ENCODE results near the gene PTPRD. TPM values are rescaled to one million over a fixed set of nuclear protein-coding genes. Genes with fewer than 3 reads are reported as not detected.
"Not testable (repeated sequence)": the region's sequence is repeated elsewhere in the genome, so short reads cannot be mapped to it uniquely, and the experiment has no call there.

The PTPRD gene
- total RNA-seq, 1 donor from 2014 or later, result 139 TPM

- H3K4me3 Mint-ChIP-seq, result no peak overlapping the region
- H3K27me3 Mint-ChIP-seq (ENCODE audit: low read depth), result no peaks in the 10 kb centered on the region
- no peak overlapping the region for H3K27ac Mint-ChIP-seq (ENCODE audit: unreplicated experiment)
- H3K9me3 Mint-ChIP-seq, result peaks cover 5% of the 10 kb centered on the region
- H3K36me3 Mint-ChIP-seq (ENCODE audit: low read depth), result no peaks in the 10 kb centered on the region
- no peak for DNase-seq (ENCODE audit: low read depth, low spot score)
- no peak for TF ChIP-seq CTCF (conservative IDR thresholded peaks at IDR 0.05)
- no peaks in the 10 kb centered on the region for H3K4me1 Mint-ChIP-seq
Measured at GRCh38 chr9:9054354-9054992, 1558.3 kb downstream of the PTPRD start.

- H3K36me3 Mint-ChIP-seq (ENCODE audit: low read depth), result no peaks in the 10 kb centered on the region
- no peak for TF ChIP-seq CTCF (conservative IDR thresholded peaks at IDR 0.05)
- H3K9me3 Mint-ChIP-seq, result no peaks in the 10 kb centered on the region
- H3K27me3 Mint-ChIP-seq (ENCODE audit: low read depth), result no peaks in the 10 kb centered on the region
- H3K4me3 Mint-ChIP-seq, result no peak overlapping the region
- no peak for DNase-seq (ENCODE audit: low read depth, low spot score)
- peaks cover 11% of the 10 kb centered on the region for H3K4me1 Mint-ChIP-seq
- H3K27ac Mint-ChIP-seq (ENCODE audit: unreplicated experiment), result no peak overlapping the region
Measured at GRCh38 chr9:9045572-9045971, 1567.2 kb downstream of the PTPRD start.

- DNase-seq (ENCODE audit: low read depth, low spot score), result no peak
- Mint-ChIP-seq H3K9me3 (no peaks in the 10 kb centered on the region), H3K36me3 (ENCODE audit: low read depth) (no peaks in the 10 kb centered on the region), H3K4me3 (no peak overlapping the region), H3K4me1 (peaks cover 11% of the 10 kb centered on the region), H3K27ac (ENCODE audit: unreplicated experiment) (no peak overlapping the region), H3K27me3 (ENCODE audit: low read depth) (no peaks in the 10 kb centered on the region)
- no peak for TF ChIP-seq CTCF (conservative IDR thresholded peaks at IDR 0.05)
Measured at GRCh38 chr9:9045072-9045471, 1567.7 kb downstream of the PTPRD start.

GRCh38 chr9:9043788-9044187, 1569.0 kb downstream of the PTPRD start:
- peaks cover 11% of the 10 kb centered on the region for H3K4me1 Mint-ChIP-seq
- not testable (repeated sequence) for H3K36me3 Mint-ChIP-seq (ENCODE audit: low read depth); DNase-seq (ENCODE audit: low read depth, low spot score); H3K9me3 Mint-ChIP-seq; H3K27me3 Mint-ChIP-seq (ENCODE audit: low read depth); H3K4me3 Mint-ChIP-seq; H3K27ac Mint-ChIP-seq (ENCODE audit: unreplicated experiment)

- no peak for TF ChIP-seq CTCF (conservative IDR thresholded peaks at IDR 0.05)
Measured at GRCh38 chr9:9041756-9042155, 1571.0 kb downstream of the PTPRD start.

GRCh38 chr9:9033022-9033421, 1579.8 kb downstream of the PTPRD start:
- TF ChIP-seq CTCF (conservative IDR thresholded peaks at IDR 0.05), result no peak
- no peak overlapping the region for H3K27ac Mint-ChIP-seq (ENCODE audit: unreplicated experiment)
- no peaks in the 10 kb centered on the region for H3K27me3 Mint-ChIP-seq (ENCODE audit: low read depth)

More at GRCh38 chr9:9041756-9042155, 1571.0 kb downstream of the PTPRD start:
- H3K4me3 Mint-ChIP-seq, result no peak overlapping the region
- H3K27me3 Mint-ChIP-seq (ENCODE audit: low read depth), result no peaks in the 10 kb centered on the region
- no peaks in the 10 kb centered on the region for H3K9me3 Mint-ChIP-seq
- H3K36me3 Mint-ChIP-seq (ENCODE audit: low read depth), result no peaks in the 10 kb centered on the region
- DNase-seq (ENCODE audit: low read depth, low spot score), result no peak
- H3K27ac Mint-ChIP-seq (ENCODE audit: unreplicated experiment), result no peak overlapping the region
- peaks cover 11% of the 10 kb centered on the region for H3K4me1 Mint-ChIP-seq

More at GRCh38 chr9:9033022-9033421, 1579.8 kb downstream of the PTPRD start:
- H3K4me1 Mint-ChIP-seq, result no peaks in the 10 kb centered on the region
- H3K9me3 Mint-ChIP-seq, result no peaks in the 10 kb centered on the region
- H3K4me3 Mint-ChIP-seq, result no peak overlapping the region
- DNase-seq (ENCODE audit: low read depth, low spot score), result no peak
- H3K36me3 Mint-ChIP-seq (ENCODE audit: low read depth), result no peaks in the 10 kb centered on the region

Measured in neural crest cell (in vitro differentiated cells).